ENCODE measurements around the gene STX8.

Gene STX8

DNA sequence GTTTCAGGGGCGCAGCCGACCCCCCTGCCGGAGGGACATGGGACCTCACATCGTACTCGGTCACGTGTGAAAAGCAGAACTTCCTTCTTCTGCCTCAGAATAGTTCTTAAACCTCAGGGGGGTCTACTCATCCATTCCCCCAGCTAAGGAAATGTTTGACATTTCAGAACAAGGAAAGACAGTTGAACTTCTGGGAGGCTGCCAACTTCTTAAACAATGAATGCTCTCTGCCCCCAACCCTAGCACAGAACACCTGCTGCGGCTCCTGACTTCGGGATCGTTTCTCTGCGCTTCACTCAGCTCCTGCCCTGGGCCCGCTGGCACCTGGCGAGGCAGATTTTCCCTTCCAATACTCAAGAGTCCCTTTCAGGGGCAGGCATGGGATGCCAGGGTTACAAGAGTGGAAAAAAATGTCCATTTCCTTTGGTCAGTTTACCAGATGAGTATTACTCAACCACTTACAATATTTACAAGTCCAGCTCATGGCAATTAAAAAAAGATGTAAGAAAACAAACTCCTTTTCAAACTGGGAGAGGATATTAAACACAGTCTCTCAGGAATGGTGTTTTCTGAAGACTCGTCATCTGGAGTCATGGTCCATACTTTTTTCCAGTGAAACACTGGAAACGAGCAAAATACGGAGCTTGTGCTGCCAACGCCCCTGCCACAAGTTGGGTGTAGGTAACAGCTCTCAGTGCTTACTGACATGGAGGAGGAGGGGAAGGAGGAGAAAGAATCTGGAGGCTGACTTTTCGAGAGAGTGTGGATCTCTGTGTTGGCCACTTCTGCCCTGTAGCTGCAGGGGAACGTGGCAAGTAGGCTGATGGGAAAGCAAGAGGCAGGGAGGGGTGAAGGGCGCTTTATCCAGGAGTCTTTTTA lies 318.6 kb downstream of the STX8 start:
- no peak for DNase-seq

DNA sequence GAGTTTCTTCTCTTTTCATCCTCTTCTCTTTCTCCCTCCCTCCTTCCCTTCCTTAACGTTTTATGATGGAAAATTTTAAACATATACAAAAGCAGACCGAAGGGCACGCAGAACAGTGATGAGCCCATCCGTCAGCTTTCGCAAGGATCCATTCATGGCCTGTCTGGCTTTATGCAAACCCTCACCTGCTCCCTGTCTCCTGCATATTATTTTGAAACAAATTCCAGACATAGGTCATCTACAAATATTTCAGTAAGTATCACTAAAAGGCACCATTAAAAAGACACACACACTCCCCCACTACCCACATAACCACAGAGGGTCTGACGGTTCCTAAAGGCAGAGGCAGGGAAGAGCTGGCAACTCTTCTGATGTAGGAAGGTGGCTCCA lies 319.3 kb downstream of the STX8 start:
- no peak for DNase-seq

DNA sequence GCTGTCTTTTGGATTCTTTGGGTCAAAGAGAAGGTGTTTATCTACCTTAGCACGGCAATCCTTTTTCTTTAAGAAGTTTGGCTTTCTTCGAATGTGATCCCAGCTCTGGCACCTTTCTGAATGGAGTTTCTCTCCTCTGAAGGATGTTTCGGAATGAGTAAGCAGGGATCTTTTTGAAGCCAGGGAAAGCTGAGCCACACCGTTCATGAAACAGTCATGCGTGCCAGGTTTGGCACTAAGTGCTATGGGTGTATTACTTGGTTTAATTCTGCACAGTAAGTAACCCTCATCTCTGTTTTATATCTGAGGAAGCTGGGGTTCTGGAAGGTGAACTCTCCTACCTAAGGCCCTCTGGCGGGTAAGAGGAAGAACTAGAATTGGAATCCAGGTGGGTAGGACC lies 319.8 kb downstream of the STX8 start:
- no peak for DNase-seq

DNA sequence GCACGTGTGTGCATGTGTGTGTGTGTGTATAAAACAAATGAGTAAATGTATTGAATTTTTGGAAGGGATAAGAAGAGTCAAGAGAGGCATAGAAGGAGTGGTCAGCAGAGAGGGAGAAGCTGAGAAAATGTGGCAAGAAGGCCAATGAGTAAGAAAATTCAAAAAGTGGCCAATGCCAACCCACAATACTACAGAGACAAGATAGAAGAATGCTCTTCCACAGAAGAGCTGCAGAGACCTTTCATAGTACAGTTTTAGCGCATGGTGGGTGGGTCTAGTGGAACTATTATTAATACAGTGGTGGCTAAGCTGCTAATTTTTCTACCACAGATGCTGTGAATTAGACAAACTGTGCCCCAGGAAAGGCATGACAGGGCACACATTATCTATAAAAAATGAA lies 320.8 kb downstream of the STX8 start:
- no peak for DNase-seq

DNA sequence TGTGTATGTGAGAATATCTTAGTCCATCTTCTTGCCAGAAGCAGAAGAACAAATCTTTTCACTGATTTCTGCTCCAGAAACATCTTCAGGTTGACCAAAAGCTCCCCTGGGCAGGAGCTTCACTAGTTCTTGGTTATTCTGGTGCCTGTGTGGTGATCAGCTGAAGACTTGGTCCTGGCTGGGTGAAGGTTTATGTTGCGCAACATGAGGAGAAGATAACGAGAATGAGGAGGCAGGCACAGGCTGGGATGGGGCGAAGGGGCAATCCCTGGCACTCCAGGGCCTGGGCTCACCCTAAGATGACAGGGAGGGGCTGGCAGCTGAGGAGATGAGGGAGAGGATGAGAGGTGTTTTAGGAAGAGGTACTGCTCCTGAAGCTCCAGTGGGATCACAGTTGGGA lies 322.3 kb downstream of the STX8 start:
- no peak for DNase-seq

DNA sequence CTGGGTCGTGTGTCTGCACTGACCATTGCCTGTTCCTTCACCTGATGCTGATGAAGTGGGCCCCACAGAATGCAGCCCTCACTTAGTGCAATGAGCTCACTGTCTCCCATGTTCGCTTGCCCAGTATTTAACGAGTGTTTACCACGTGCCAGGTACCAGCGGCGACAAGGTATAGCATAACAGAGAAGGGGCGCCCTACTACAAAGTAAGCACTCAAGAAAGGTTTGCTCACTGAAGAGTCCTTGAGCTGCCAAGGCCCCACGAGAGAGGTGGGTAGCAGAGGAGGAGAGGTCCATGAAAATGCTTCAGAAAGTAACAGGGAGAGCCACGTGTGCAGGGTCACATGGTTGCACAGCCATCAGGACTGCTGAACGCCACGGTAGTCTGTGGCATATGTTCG lies 324.3 kb downstream of the STX8 start:
- no peak for DNase-seq

DNA sequence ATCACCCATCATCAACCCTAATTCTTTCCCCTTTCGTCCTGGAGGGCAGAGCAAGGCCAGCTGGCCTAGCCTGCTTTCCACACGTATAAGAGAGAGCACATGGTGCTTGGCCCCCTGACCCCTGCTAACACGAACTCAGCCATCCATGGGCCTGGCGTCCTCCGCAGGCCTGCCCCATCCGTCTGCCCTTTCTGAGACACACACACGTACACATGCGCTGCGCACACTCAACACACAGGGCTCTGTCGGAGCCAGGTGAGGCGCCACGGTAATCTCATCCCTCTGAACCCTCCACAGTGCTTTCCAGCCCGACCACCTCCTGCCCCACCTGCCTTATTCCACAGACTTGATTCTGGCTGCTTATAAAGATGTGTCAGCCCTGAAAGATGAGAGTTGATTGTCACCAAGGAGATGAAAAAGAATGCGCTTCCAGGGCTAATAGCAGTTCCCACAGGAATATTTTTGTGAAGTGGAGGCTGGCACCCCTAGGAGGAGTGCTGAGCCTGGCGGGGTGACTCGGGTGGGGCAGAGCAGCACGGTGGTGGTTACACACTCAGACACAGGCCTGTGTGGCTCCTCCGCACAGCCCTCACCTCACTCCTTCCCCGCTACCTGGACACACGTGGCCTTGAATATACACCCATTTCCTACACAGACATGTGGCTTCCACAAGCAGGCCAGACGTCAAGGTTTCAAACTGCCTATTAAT lies 326.2 kb downstream of the STX8 start:
- no peak for DNase-seq

DNA sequence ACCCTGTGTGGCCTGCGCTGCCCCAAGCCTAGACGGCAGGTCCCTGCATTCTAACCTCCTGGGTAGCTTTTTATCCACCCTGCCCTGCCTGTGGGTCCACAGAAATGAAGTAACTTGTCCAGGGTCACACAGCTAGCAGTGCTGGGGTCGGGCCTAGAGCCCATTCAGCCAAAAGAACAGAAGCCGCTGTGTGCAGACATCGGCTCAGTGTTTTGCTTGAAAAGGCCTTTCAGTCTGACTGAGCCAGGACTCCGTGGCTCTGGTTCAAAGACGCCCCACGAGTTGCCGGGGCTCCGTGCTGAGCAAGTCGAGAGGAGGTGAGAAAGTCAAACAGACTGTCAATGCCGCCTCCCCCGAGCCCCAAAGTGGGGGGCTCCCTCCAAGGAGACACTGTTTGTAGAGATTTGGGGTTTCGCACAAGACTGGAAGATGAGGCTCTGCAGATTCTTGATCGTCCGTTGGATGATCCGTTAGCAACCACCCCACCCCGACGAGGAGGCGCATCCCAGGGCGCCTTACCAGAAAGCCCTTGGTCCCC lies 328.1 kb downstream of the STX8 start:
- DNase-seq, result no peak

DNA sequence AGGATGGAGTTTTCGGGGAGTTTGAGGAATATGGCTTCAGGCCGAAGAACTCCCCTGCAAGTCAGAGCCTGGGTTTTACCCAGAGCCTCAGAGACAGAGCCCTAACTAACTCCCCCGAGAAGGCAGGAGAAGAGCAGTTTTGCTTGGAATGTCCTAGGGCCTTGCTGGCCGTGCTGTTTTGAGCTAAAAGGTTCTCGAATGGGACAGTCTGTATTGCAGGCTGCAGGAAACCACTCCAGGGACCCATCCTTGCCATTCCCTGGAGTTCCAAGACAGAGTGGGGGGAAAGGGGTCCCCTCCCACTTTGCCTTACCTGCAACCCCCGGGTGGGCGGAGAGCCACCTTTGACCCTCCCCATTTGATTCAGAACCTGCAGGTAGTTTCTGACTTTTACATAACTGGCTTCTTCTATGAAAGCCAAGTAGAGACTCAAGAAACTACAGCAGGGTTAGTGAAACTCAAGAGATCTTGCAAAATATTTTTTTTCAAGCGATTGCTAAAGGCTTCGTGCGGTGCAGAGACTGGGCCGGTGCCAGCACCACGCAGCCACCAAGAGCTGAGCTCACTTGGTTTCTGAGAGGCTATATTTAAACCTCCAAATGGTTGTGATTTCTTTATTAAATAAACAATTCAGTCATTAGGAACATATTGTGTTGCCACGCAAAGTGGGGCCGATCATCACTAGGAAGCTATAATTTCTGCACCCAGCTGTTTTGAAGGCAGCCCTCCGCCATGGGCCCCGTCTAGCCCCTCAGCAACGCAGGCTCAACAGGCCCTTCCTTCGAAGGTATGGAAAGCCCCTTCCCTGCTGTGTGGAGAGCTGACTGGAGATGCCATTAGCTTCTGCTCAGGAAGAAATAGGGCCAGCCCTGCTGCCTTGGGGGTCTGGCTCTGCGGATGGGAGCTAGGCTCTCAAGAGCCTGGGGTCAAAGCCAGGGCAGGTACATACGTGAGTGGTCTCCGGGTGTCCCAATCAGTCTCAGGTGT lies 331.3 kb downstream of the STX8 start:
- DNase-seq, result peak in 1 of 2 experiments; percentile 32

DNA sequence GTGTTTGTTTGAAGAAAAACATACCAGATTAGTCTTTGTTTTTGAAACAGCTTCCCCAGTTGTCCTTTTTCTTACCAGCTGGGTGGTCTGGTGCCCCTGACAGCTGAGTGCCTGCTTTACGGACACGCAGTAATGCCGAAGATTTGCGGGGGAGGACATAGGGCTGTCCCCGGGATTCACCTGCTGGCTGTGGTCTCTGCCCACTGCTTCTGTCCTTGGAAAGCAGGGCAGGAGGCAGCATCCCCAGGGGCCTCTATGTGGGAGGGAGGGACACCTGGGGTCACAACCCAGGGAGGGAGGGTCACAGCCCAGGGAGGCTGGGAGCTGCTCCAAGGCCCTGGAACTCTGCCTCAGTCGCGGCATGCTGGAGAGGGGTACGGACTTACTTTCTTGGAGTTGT lies 332.6 kb downstream of the STX8 start:
- DNase-seq, result no peak

DNA sequence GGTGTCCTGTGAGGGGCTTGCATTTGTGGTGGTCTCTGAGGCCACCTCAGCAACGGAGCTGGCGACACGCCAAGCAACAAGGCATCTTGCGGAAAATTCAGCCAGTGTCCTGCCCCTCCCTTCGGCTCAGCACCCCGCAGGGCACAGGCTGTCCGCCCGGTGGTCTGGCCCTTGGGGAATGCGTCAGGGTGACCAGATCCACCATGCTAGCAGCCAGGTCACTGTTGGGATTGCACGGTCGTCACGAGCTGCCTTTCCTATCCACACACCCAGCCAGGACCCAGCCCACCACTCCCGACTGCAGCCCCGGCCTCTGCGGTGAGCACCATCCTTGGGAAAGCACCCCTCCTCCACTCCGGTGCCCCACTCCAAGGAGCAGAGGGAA lies 333.1 kb downstream of the STX8 start:
- no peak for DNase-seq

DNA sequence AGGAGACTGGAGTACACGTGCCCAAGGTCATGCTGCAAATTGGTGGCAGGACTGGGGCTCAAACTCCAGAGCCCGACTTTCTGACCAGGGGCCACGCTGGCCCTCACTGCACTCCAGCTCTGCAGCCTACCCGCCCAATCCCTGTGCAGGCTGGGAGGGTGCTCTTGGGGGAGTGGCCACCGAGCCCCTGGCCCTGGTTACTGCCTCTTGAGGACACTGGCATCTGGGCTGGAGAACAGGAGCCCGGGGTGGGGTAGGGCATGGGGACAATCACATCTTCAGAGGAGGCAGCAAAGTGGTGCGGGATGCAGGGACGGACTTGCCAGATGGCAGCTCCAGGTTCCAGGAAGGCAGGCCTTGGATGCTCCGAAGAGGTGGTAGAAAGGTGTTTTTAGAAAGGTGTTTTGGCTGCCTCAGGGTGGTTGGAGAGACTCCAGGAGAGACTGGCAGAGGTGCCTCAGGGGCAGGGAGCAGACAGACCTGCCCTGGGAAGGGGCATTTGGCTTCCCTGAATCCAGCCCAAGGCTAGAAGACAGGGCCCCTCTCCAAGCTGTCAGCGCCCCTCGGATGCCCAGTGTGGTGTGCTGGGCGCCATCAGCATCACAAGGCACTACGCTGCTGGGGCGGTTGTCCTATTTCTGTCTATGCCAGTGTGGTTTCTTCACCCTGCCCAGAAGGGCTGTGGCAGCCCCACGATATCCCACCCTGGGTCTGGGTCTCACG lies 333.7 kb downstream of the STX8 start:
- DNase-seq, result no peak

DNA sequence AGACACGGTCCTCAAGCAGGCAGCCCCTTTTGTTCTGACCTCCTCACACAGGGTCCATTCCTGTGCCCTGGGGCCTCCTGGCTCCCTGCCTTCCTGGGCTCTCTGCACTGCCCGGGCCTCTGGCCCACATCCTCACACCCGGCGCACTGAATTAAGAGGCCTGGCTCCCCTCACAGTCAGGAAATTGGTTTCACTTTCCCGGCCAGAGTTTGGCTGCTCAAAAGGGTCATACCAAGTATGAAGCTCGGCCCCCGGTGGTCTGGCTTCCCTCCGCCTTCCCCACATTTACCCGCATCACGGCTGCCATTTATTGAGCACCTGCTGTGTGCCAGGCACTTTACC lies 334.3 kb downstream of the STX8 start:
- DNase-seq, result no peak

DNA sequence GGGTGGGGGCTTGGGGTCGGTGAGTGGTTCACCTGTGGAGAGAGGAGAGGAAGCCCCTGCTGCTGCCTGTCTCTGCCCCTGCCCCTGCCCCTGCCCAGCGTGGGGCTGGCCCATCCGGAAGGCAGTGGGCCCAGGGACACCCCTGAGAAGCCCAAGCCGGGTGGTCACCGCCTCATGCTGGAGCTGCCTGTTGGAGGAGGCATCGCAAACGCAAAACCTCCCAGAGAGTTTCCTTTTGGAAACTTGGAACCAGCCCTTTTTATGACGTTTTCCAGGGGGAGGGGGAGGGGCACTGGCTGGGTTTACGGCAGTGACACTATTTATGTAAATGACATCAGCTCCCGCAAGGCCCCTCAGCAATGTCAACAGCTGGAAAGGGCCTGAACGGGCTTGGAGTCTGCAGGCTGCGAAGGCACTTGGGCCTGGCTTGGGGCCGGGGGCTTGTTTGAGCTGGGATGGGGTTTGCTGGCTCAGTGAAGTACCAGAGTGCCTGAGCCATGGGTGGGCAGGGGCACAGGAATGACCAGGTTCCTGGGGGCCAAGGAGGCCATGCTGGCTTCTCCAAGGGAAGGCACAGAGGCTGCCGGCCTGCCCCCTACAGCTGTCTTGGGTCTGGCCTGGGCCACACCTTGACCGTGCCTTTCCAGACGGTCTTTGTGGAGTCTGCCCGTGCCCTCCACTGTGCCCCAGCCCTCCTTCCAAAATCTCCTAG lies 334.8 kb downstream of the STX8 start:
- no peak for DNase-seq

DNA sequence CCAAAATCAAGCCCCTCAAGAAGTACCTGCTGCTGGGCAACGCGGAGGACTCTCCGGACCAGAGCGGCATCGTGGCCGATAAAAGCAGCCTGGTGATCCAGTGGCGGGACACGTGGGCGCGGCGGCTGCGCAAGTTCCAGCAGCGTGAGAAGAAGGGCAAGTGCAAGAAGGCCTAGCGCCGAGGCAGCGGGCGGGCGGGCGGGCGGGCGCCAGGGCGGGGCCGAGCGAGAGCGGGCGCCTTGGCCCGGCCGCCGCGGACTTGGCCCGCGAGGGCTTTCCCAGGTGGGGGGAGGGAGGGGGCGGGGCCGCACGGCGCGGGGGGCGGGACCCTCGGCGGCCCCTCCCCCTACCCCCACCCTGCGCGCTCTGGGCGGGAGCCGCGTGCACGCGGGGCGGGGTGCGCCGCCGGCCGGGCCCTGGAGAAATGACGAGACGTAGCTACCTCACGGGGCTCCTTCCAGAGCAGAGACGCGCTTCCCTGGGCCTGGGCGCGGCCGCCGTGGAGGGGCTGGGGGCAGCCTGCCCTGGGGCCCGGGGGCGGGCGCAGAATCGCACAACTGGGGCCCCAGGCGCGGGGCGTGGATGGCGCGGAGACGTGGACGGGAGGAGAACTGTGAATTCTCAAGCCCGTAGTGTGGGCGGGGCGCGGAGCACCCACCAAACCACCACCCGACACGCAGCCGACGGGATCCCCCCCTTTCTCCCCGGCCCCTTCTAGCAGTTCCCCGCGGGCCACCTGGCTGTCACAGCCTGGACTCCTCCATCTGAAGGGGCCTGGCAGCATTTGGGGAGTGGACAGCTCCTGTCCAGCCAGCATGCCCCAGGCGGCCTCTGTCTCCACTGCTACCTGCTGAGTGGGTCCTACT lies 335.6 kb downstream of the STX8 start:
- DNase-seq, result no peak

DNA sequence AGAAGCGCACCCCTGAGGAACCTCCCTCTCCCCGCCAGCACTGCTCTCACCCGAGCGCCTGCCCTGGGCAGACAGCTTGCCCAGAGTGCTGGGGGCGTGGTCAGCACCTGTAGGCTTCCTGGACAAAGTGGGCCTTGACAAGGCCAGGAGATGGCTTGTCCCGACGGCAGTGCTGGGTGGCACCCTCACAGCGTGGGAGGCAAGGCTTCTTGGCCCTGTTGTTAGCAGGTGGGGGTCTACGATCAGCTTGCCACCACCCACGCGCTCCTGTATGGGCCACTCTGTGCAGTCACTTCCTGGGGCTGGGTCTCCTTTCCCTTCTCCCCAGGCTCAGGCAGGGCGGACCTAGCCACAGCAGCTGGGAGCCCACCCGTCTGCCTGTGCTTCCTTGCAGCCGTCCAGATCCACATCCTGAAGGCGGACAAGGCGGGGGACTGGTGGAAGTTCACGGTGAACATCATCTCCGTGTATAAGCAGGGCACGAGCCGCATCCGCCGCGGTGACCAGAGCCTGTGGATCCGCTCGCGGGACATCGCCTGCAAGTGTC lies 336.3 kb downstream of the STX8 start:
- no peak for DNase-seq

DNA sequence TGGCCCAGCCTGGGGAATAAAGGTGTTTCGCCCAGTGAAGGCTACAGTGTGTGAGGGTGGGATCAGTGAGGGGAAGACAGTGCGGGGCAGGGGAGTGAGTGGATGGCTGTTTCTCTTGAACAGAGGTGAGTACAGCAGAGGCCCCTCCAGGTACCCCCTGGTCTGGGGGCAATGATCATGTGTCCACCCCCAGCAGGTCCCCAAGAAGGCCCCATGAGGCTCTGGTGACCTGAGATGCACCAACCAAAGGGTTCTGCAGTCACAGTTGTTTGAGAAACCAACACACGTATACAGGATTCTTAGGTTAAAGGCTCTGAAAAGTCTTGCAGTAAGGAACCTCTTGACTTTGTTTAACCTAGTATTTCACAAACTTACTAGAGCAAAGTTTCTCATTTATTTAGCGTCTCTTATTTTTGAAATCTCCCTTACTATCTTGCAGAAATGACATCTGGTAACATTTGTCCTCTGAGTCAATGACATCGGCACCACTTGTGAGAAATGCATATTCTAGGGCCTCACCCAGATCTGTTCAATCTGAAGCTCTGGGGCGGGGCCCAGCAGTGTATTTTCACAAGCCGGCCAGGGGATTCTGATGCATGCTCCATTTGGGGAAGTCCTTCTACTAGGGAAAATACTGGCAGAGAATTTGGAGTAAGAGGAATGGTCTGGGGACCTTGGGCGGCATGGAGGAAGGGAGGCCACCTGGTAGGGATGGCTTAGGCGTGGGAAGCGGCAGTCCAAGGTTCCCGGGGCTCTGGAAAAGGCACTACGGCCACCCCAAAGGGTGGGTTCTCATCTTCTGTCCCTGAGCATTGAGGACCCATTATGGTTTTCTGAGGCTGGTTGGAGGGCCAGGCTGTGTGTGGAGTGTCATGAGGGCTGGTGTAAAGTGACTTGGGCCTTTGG lies 337.0 kb downstream of the STX8 start:
- no peak for DNase-seq

DNA sequence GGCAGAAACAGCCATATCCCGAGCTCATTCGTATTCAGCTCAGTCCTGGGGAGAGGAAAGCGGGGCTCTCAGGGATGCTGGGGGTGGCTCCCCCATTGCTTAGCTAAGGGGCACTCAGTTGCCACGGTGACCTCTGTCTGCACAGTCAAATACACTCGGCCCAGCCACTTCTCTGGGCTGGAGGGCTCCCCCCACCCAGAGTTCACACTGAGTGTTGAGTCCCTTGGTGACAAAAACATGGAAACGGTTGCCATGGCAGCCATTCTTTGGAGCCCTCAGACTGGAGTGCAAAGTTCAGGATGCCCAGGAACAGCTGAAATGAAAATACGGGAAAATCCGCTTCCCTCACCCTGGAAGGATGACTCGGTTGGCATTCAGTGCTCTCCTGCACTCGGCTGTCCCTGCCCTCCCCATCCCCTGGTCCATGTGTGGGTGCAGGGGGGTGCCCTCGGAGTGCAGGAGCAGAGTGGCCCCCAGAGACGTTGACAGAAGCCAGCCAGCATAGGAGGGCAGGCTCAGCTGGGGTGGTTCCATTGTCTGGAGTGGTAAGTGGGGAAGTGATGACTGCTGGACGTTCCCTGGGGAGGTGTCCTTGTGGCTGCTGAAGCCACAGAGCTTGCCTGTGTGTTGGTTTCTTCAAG lies 337.8 kb downstream of the STX8 start:
- peak in 1 of 2 experiments; percentile 4 for DNase-seq

DNA sequence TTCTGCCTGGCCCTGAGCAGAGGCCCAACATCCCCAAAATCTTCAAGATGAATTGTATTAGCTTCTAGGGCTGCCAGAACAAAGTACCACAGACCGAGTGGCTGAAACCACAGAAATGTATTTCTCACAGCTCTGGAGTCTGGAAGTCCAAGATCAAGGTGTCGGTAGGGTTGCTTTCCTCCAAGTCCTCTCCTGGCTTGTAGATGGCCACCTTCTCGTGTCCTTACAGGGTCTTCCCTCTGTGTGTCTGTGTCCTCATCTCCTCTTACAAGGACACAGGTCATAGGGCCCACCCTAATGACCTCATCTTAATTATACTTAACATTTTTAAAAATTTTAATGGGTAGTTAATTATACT lies 338.6 kb downstream of the STX8 start:
- no peak for DNase-seq

Measured in NCI-H2081 (cell line).